HG03039 (cell line): Measurements from ENCODE around the gene MAGI2.
"Not testable (repeated sequence)": the region's sequence is repeated elsewhere in the genome, so short reads cannot be mapped to it uniquely, and the experiment has no call there.

Experiments used
- ATAC-seq: cut with Tn5 transposase; IDR thresholded peaks from one replicate; pipeline ENCODE4 v1.9.1; 2021; ENCODE audit warnings: mild to moderate bottlenecking, moderate library complexity; ENCODE audit not compliant: unreplicated experiment

The MAGI2 gene

GRCh38 chr7:78967561-78967960, 485.9 kb downstream of the MAGI2 start:
- not testable (repeated sequence) for ATAC-seq

GRCh38 chr7:78967046-78967445, 486.4 kb downstream of the MAGI2 start:
- ATAC-seq: no peak

- no peak for ATAC-seq
Measured at GRCh38 chr7:78959477-78959876, 494.0 kb downstream of the MAGI2 start.

- no peak for ATAC-seq
Measured at GRCh38 chr7:78955329-78955728, 498.1 kb downstream of the MAGI2 start.

- ATAC-seq: no peak
Measured at GRCh38 chr7:78953726-78954363, 499.6 kb downstream of the MAGI2 start.

GRCh38 chr7:78953090-78953489, 500.4 kb downstream of the MAGI2 start:
- ATAC-seq: no peak

GRCh38 chr7:78939669-78940068, 513.8 kb downstream of the MAGI2 start:
- no peak for ATAC-seq

- no peak for ATAC-seq
Measured at GRCh38 chr7:78924581-78924980, 528.9 kb downstream of the MAGI2 start.

- ATAC-seq: no peak
Measured at GRCh38 chr7:78912781-78913180, 540.7 kb downstream of the MAGI2 start.

- no peak for ATAC-seq
Measured at GRCh38 chr7:78906735-78907134, 546.7 kb downstream of the MAGI2 start.

- no peak for ATAC-seq
Measured at GRCh38 chr7:78905436-78905835, 548.0 kb downstream of the MAGI2 start.

- ATAC-seq: no peak
Measured at GRCh38 chr7:78904983-78905382, 548.5 kb downstream of the MAGI2 start.

- no peak for ATAC-seq
Measured at GRCh38 chr7:78901566-78901965, 551.9 kb downstream of the MAGI2 start.

- no peak for ATAC-seq
Measured at GRCh38 chr7:78900806-78901205, 552.7 kb downstream of the MAGI2 start.

GRCh38 chr7:78895393-78895792, 558.1 kb downstream of the MAGI2 start:
- ATAC-seq: no peak

GRCh38 chr7:78879206-78879605, 574.3 kb downstream of the MAGI2 start:
- ATAC-seq: no peak

GRCh38 chr7:78873117-78873516, 580.4 kb downstream of the MAGI2 start:
- no peak for ATAC-seq

GRCh38 chr7:78864339-78864738, 589.1 kb downstream of the MAGI2 start:
- ATAC-seq: no peak

- no peak for ATAC-seq
Measured at GRCh38 chr7:78863281-78863680, 590.2 kb downstream of the MAGI2 start.

GRCh38 chr7:78862411-78862900, 591.0 kb downstream of the MAGI2 start:
- ATAC-seq: no peak

- no peak for ATAC-seq
Measured at GRCh38 chr7:78852951-78853350, 600.5 kb downstream of the MAGI2 start.

- no peak for ATAC-seq
Measured at GRCh38 chr7:78850093-78850740, 603.2 kb downstream of the MAGI2 start.

- no peak for ATAC-seq
Measured at GRCh38 chr7:78845155-78845554, 608.3 kb downstream of the MAGI2 start.
